Globus pallidus (tissue), 1 donor: Measurements from ENCODE around the gene LGI2.
"Not testable (repeated sequence)": the region's sequence is repeated elsewhere in the genome, so short reads cannot be mapped to it uniquely, and the experiment has no call there.

Source experiments
- DNase-seq: peaks from one replicate; pipeline ENCODE4 v3.0.0-alpha.2; 2015; ENCODE audit warnings: low spot score

LGI2 gene

GRCh38 chr4:25050370-25051078 lies 19.8 kb upstream of the LGI2 start:
- DNase-seq: no peak

- no peak for DNase-seq
Observed at GRCh38 chr4:25043548-25043947, 12.8 kb upstream of the LGI2 start.

GRCh38 chr4:25033526-25033925 lies 2.8 kb upstream of the LGI2 start:
- DNase-seq: no peak

DNA sequence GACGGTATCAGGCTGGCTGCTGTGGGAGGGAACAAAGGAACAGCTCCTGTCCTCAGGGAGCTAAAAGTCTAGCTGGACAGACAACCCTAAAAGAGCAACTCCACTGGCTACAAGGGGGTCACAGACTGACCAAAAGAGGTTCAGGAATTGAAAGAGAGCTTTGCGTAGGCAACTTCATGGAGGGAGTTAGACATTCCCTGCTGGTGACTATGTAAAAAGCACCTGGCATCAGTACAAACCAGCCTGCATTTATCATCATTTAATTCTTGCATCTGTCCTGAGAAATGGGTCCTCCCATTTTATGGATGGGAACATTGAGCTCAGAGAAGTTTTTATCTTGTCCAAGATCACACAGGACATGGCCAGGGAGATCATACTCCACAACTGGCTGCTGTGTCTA lies 1.4 kb upstream of the LGI2 start:
- no peak for DNase-seq

DNA sequence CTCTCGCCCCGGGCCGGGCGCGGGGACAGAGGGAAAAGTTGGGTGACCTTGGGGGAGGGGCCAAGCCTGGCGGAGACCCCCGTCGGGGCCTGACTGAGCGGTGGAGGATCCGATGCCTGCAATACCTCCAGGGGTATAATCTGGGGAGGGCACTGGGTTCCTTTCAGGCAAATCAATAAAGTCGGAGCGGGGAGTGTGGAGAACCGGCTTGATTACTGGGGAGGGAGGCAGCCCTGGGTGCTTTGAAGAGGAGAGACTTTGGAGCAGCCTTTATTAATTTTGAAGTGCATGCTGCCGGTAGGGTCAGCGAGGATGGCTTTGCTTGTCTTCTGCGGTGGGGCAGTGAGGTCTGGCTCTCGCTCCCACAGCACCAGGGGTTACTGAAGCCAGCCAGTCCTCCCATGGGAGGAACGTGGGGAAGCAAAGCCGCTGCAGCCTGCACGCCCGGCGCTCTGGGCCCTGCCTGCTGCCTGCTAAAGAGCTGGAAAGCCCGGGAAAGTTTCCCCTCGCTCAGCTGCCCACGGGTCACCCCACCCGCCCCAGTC lies 403 bp upstream of the LGI2 start:
- DNase-seq: peak; percentile 29

DNA sequence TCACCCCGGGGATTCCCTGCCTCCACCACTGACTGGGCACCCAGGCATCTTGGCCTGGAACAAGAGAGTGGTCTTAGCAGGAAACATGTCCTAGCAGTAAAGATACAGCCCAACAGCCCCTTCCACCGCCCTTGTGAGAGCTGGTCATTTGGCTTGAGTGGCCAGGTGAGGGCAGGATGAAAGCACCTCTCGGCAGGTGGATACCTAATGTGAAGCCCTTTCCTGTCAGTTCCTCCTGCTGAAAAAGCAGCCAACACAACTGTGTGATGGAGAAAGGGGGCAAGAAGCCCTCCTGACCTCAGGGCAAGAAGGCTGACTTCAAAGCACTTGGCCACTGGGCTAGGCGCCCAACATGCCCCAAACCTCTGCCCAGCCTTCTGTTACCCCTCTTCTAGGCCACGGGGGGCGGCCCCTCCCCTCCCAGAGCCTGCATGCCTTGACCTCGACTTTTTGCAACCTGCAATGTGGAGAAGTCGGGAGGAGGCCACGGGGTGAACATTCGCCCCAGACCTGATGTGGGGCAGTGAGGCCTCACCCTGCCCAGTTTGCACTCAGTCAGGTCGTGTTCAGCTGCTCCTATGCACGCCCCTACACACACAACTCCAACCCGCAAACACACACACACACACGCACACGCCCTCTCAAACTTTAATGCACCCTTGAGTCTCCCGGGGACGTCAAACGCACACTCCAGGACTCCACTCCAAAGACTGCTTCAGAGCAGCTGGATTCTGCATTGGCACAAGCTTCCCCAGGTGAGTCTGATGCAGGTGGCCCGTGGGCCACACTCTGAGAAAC lies 1.1 kb downstream of the LGI2 start:
- no peak for DNase-seq

- no peak for DNase-seq
Observed at GRCh38 chr4:25028851-25029250, 1.9 kb downstream of the LGI2 start.

DNA sequence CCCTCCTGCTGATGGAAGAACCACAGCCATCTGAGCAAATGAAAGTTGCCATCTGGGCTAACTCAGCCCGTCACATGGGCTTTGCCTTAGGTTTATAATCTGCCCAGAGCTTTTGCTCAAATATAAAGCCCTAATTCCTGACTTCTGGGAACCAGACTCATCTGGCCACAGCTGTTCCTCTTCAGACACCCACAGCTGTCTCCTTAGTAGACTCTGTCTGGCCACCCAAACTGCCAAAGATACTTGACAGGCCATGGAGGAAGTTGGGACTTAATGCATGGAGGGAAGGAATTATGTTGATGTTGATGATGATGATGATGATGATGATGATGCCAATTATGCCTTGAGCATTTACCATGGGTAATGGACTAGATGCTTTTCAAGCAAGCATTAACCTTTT lies 8.0 kb downstream of the LGI2 start:
- no peak for DNase-seq

DNA sequence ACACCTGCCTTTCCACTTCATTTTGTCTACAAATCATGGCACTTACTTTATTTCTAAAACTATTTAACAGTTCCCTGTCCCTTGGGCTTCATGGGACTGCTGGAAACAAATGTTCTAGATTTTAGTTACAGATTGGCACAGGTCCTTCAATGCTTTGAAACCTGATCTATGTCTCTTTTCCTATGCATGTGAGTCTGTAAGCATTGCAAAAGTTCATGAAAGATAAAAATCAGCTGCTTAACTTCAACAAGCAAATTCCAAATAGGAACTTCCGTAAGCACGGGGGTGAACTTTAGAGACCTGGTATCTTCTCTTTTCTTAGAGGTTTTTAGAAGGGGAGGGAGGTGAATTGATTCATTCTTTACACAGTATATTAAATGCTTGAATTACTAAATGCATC lies 9.5 kb downstream of the LGI2 start:
- no peak for DNase-seq

DNA sequence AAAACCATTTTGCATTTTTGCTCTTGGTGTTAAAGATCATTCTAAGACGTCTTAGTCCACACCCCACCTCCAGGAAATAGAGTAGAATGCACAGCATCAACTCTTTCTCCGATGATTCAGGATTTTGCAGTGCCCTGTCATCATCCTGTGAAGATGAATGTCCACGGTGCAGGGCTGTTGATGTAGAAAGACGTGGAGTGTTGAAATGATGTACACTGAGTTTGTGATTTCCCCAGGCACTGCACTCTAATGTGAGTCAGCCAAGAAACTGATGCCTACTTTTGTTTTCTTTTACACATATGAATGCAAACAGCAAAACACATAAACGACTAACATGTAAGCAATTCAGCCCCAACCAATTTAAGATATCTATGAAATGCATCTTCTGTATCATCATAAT lies 10.5 kb downstream of the LGI2 start:
- DNase-seq: no peak

- no peak for DNase-seq
Observed at GRCh38 chr4:25019501-25019900, 11.2 kb downstream of the LGI2 start.

GRCh38 chr4:25015012-25015411 lies 15.7 kb downstream of the LGI2 start:
- DNase-seq: peak; percentile 29

GRCh38 chr4:25014662-25014983 lies 16.1 kb downstream of the LGI2 start:
- DNase-seq: not testable (repeated sequence)

DNA sequence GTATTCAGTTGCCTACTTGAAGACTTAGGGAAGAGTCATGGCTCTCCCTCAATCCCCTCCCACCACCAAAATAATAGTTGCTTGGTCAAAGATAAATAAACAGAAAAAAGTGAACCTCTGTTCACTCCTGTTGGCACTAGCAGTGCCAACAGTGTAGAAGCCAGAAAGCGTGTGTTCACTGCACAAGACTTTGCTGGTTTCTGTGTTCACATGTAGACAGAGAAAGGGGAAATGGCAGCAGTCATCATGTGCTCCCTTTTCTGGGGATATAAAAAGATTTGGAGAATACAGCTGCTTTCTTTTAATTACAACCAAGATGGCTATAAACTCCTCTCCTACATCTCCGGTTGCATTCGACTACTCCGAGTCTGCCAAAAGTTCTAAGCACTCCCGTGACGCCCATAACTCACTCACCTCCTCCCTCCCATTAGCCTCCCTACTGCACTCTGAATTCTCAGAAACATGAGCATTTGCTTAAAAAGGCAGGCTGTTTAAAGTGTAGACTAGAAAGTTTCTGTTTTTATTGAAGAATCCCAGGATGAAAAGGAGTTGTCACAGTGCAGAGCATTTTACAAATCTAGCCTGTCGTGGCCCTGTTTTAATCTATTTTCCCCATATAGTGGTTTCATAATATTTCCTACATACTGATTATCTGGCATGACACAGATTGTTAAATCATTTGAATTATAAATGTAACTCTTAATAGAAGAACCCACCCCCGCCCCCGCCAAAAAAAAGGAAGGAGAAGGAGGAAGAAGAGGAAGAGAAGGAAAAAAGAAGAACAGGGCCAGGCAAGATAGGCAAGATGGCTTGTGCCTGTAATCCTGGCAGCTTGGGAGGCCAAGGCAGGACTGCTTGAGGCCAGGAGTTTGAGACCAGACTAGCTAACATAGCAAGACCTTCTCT lies 16.7 kb downstream of the LGI2 start:
- DNase-seq: peak; percentile 19

DNA sequence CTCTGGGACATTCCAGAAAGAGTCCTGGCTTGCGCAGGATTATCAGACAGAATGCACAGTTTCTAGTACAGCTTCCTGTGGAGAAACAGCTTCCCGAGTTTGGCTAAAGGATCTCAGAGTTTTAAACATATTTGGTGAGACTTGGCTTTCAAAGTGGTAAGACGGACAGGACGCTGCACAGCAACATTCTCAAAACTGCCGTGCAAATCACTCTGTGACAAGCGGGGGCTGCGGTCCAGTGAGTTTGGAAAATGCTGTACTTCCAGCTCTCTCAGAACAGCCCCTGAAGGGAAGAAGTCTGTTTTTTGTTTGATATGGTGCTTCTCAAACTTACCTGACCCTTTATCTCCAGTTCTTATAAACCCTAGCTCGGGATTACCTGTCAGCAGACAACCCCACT lies 18.1 kb downstream of the LGI2 start:
- DNase-seq: no peak

GRCh38 chr4:25011135-25011866 lies 19.4 kb downstream of the LGI2 start:
- no peak for DNase-seq

- no peak for DNase-seq
Observed at GRCh38 chr4:25007598-25007997, 23.1 kb downstream of the LGI2 start.

GRCh38 chr4:25002681-25003080 lies 28.1 kb downstream of the LGI2 start:
- no peak for DNase-seq

- no peak for DNase-seq
Observed at GRCh38 chr4:25001509-25001908, 29.2 kb downstream of the LGI2 start.

DNA sequence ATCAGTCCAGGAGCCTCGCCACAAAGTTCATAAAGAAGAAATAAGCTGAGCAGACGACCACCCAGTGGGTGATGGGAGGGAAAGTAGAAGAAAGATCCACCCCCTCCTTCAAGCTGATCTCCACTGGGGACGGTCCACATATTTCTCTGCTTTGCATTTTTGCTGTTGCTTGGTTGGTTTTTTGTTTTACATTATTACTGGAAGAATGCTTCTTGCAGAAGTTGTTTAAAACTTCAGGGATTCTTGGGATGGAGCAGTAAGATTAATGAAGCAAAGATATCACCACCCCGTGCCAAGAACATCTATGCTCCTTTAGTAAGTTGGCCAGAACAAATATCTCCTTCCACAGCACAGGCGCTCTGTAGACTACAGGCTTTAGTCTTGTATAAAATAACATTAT lies 30.1 kb downstream of the LGI2 start:
- no peak for DNase-seq

DNA sequence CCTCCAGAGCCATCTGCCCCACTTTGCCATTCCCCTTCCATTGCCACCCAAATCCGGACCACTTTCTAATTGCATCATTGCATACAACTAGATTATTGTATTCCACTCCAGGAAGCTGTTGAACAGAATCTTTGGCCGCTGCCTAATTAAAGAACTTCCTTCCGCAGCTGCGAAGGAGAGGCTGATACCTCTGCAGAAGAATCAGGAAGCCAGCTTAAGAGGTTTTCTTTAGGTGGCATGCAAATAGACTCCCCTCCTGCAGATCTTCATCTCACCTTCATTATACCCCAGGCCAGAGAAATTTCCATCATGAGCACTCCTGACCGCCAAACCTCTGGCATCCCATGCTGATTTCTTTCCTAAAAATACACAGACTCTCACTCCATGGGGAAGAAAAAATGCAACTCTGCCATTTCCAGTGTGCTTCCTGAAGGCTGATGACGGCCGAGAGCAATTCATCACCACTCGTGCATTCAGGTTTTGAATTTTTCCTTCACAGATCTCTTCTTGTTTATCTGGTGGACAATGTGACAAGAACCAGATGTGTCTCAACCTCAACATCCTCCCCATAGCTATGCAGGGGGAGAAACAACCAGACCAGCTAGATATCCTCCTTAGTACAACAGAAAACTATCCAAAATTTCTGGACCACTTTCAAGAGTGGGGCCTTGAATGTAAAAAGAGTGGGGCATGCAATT lies 31.2 kb downstream of the LGI2 start:
- DNase-seq: no peak
